Body of pancreas (tissue), 4 donors: ENCODE results near the gene ICE2. TPM values are rescaled to one million over a fixed set of nuclear protein-coding genes. Genes with fewer than 3 reads are reported as not detected.

Experiments
- ATAC-seq: fragments of 150-250 bp; one replicate; pipeline ENCODE4 v1.9.1; 2016
- DNase-seq, 4 donors: peaks; one replicate each; pipeline ENCODE4 v3.0.0-alpha.2; 2019
- H3K27ac ChIP-seq, 4 donors: fragments of 200-600 bp; sonication (generic); 1 replicate in 3 of 4; 2 replicates in 1 of 4; pipeline versions ENCODE4 v1.5.1 to v1.6.1; 2016 to 2019; ENCODE audit warnings: mild to moderate bottlenecking in 1 of 4, mixed read lengths in 1 of 4, moderate library complexity in 1 of 4
- H3K27me3 ChIP-seq, 2 donors: fragments of 200-600 bp; sonication (generic); one replicate each; pipeline ENCODE4 v1.6.0; 2016; ENCODE audit warnings: mild to moderate bottlenecking in 1 of 2
- H3K36me3 ChIP-seq, 2 donors: fragments of 200-600 bp; sonication (generic); replicated peaks in 1 of 2; 2 replicates each; pipeline ENCODE4 v1.5.1; 2016; ENCODE audit warnings: low read depth in 2 of 2; ENCODE audit not compliant: insufficient read depth in 1 of 2
- H3K4me1 ChIP-seq: fragments of 200-600 bp; sonication (generic); one replicate; pipeline ENCODE4 v1.6.0; 2016
- H3K4me3 ChIP-seq, 2 donors: fragments of 200-600 bp; sonication (generic); 1 replicate in 1 of 2; 2 replicates in 1 of 2; pipeline ENCODE4 v1.5.1; 2016 to 2019
- H3K9me3 ChIP-seq, 3 donors: fragments of 200-600 bp; sonication (generic); 1 replicate in 2 of 3; 2 replicates in 1 of 3; pipeline ENCODE4 v1.5.1; 2016
- POLR2A ChIP-seq, 3 donors: fragments of 450-650 bp; IDR thresholded peaks; one replicate each; pipeline ENCODE4 v1.6.1; 2016; ENCODE audit warnings: antibody characterized with exemption in 3 of 3, mild to moderate bottlenecking in 2 of 3
- WGBS, 2 donors: methylation state at CpG; one replicate each; pipeline ENCODE4 v1.1.5; 2017; 5-methylcytosine and 5-hydroxymethylcytosine counted together
- intact Hi-C: fragments of 100-400 bp; cut with DNase I; formaldehyde crosslinking; loops from one replicate; pipeline ENCODE4 v1.15.1; 2023
- total RNA-seq, 2 donors: library from RNA; depleted of rRNA; stranded (reverse); fragments of >200 nt; gene quantifications; one replicate each; pipeline ENCODE4 v1.1.0, GENCODE V29; 2016
- TF ChIP-seq, protein P1 (sequence below), 7 experiments: fragments of 450-650 bp in 4 of 7; fragments of 200-600 bp in 3 of 7; sonication (generic) in 3 of 7; IDR thresholded peaks; one replicate each; pipeline ENCODE4 v1.5.1; 2016 to 2019; ENCODE audit warnings: antibody characterized with exemption in 7 of 7

The ICE2 gene
- total RNA-seq, 2 donors from 2014 or later, result 20.1 to 24.4 TPM

DNA sequence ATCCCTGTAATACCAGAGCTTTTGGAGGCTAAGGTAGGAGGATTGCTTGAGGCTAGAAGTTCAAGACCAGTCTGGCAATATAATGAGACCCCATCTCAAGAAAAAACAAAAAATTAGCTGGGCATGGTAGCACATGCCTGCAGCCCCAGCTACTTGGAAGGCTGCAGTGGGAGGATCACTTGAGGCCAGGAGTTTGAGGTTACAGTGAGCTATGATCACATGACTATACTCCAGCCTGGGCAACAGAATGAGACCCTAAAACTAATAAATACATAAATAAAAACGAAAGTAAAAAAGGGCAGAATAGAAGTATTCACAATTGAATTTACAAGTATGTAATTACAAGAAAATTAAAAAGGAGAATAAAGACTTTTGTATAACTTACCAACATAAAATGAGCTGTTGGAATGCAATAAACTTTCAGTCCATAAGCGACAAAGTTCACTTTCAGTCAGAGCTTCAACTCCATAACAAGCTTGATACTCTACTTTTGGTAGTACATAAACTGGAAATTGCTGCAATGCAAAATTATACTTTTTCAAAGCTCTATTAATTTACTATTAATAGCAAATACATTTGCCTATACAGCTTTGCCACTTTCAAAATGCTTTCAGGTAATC, 36.8 kb downstream of the ICE2 start:
- H3K36me3 ChIP-seq, result no peaks in the 10 kb centered on the region
- no peaks in the 10 kb centered on the region for H3K9me3 ChIP-seq
- no peak for ATAC-seq
- TF ChIP-seq, protein P1, sequence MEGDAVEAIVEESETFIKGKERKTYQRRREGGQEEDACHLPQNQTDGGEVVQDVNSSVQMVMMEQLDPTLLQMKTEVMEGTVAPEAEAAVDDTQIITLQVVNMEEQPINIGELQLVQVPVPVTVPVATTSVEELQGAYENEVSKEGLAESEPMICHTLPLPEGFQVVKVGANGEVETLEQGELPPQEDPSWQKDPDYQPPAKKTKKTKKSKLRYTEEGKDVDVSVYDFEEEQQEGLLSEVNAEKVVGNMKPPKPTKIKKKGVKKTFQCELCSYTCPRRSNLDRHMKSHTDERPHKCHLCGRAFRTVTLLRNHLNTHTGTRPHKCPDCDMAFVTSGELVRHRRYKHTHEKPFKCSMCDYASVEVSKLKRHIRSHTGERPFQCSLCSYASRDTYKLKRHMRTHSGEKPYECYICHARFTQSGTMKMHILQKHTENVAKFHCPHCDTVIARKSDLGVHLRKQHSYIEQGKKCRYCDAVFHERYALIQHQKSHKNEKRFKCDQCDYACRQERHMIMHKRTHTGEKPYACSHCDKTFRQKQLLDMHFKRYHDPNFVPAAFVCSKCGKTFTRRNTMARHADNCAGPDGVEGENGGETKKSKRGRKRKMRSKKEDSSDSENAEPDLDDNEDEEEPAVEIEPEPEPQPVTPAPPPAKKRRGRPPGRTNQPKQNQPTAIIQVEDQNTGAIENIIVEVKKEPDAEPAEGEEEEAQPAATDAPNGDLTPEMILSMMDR (IDR thresholded peaks at IDR 0.05), result no peak
- no peak for TF ChIP-seq POLR2A (IDR thresholded peaks at IDR 0.05)
- DNase-seq, result no peak
- no peaks in the 10 kb centered on the region for H3K27me3 ChIP-seq
- 79 to 80% methylated on average over 2 of the region's 2 CpGs for WGBS, 2 donors
- H3K4me1 ChIP-seq, result no peaks in the 10 kb centered on the region
- intact Hi-C loops, result no loop called here
- H3K27ac ChIP-seq, result no peak overlapping the region
- no peak overlapping the region for H3K4me3 ChIP-seq

DNA sequence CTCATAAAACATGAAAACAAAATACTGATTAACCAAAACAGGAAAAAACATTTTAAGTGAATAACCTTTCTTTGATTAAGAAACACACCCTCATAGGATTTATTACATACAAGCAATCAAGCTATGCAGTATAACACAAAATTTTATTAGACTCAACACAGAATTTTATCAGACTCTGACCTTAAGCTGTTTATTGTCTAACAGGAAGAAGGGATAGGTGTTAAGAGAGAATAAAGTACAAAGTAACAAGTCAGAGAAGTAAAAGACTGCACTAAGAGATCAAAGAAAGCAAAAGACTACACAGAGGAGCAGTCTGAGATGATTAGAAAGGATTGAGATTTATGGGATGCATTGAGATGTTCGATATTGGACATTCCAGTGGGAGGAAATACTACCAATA, 37.6 kb downstream of the ICE2 start:
- 71 to 83% methylated on average over 1 of the region's 1 CpG for WGBS, 2 donors
- no peaks in the 10 kb centered on the region for H3K9me3 ChIP-seq
- H3K27ac ChIP-seq, result no peak overlapping the region
- no peaks in the 10 kb centered on the region for H3K4me1 ChIP-seq
- intact Hi-C loops, result no loop called here
- H3K36me3 ChIP-seq, result no peaks in the 10 kb centered on the region
- TF ChIP-seq POLR2A (IDR thresholded peaks at IDR 0.05), result no peak
- TF ChIP-seq, protein P1 (IDR thresholded peaks at IDR 0.05), result no peak
- no peak for DNase-seq
- ATAC-seq, result no peak
- H3K4me3 ChIP-seq, result no peak overlapping the region
- no peaks in the 10 kb centered on the region for H3K27me3 ChIP-seq

DNA sequence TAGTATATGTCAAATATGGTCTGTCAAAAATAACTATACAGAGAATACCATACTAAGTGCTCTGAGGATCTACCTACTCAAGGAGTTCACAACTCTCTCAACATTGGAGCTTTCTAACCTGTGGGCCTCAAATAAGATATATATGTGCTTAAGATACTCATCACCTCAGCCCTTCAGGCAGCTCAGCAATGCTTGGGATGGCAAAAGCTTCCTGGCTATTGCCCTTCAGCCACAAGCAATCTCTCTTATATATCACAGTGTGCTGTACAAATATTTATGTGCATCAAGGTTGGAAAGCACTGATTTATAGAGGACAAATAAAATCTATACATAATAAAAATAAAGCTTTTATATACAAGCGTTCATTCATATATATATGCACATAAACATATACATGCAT, 40.3 kb downstream of the ICE2 start:
- no peaks in the 10 kb centered on the region for H3K4me1 ChIP-seq
- WGBS, 2 donors, result 82 to 89% methylated on average over 1 of the region's 1 CpG
- H3K27ac ChIP-seq, result no peak overlapping the region
- intact Hi-C loops, result no loop called here
- peaks cover 0 to 2% of the 10 kb centered on the region in 2 donors for H3K36me3 ChIP-seq
- DNase-seq (no peak), ATAC-seq (no peak)
- H3K9me3 ChIP-seq, result no peaks in the 10 kb centered on the region
- TF ChIP-seq, protein P1 (IDR thresholded peaks at IDR 0.05), result no peak
- no peak for TF ChIP-seq POLR2A (IDR thresholded peaks at IDR 0.05)
- H3K4me3 ChIP-seq, result no peak overlapping the region
- H3K27me3 ChIP-seq, result no peaks in the 10 kb centered on the region

DNA sequence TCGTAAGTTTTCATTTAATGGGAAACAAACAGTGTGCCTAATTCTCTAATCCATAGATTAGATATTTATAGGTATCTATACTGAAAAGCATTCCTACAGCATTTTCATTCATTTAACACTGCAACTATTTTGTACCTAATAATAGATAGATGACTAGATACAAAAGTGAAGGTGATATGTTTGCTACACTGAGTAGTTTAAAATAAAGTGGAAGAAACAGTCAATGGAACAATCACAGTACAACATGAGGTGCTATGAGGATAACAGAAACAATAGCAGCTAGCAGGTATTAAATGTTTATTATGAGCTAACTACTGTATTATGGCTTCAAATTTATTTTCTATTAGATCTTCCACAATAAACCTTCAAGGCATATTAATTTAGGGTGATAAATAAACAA, 50.0 kb downstream of the ICE2 start:
- TF ChIP-seq, protein P1 (IDR thresholded peaks at IDR 0.05), result no peak
- TF ChIP-seq POLR2A (IDR thresholded peaks at IDR 0.05), result no peak
- H3K36me3 ChIP-seq, result peaks cover under 1 to 5% of the 10 kb centered on the region in 2 donors
- 97 to 100% methylated on average over 1 of the region's 1 CpG for WGBS, 2 donors

DNA sequence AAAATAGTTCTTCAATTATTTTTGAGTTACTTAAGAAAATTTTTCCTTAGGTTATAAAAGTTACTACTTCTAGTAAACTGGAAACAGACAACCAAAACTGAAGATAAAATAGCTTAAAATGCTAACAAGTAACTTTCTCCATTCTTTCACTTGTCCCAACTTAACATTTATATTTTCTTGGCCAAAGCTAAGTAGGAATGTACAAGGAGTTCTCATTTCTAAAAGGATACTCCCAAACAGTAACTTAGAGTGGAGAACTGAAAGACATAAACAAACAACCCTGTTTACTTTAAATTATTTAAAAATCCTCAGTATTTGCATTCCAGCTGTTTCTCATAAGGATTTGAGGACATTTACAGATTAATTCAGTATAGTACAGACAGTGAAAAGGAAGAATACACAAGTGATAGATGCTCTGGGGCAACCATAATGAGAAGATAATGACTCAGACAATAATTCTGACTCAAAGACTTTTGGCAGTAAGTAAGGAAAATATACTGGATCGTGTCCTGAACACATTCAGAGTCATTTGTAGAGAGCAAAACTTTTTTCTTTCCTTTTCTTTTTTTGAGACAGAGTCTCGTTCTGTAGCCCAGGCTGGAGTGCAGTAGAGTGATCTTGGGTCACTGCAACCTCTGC, 52.0 kb downstream of the ICE2 start:
- H3K9me3 ChIP-seq, result no peaks in the 10 kb centered on the region
- DNase-seq (no peak), ATAC-seq (no peak)
- 71 to 73% methylated on average over 2 of the region's 2 CpGs for WGBS, 2 donors
- H3K4me3 ChIP-seq, result no peak overlapping the region
- peak overlapping the region in 1 of 4 donors; percentile 16 for H3K27ac ChIP-seq
- TF ChIP-seq POLR2A (IDR thresholded peaks at IDR 0.05), result no peak
- TF ChIP-seq, protein P1 (IDR thresholded peaks at IDR 0.05), result no peak
- intact Hi-C loops, result no loop called here
- peaks cover 0 to 5% of the 10 kb centered on the region in 2 donors for H3K36me3 ChIP-seq
- peaks cover 4% of the 10 kb centered on the region for H3K4me1 ChIP-seq
- H3K27me3 ChIP-seq, result no peaks in the 10 kb centered on the region

More for the DNA sequence above, 50.0 kb downstream of the ICE2 start:
- H3K9me3 ChIP-seq, result no peaks in the 10 kb centered on the region
- no peaks in the 10 kb centered on the region for H3K27me3 ChIP-seq
- peaks cover 1% of the 10 kb centered on the region for H3K4me1 ChIP-seq
- H3K27ac ChIP-seq, result no peak overlapping the region
- ATAC-seq, result no peak
- DNase-seq, result no peak
- intact Hi-C loops, result no loop called here
- no peak overlapping the region for H3K4me3 ChIP-seq
